Measurements from ENCODE around the gene COX7C. TPM values are rescaled to one million over a fixed set of nuclear protein-coding genes. Genes with fewer than 3 reads are reported as not detected.

The COX7C gene
- polyA plus RNA-seq, 3 donors = 342 to 575 (median 508) TPM

DNA sequence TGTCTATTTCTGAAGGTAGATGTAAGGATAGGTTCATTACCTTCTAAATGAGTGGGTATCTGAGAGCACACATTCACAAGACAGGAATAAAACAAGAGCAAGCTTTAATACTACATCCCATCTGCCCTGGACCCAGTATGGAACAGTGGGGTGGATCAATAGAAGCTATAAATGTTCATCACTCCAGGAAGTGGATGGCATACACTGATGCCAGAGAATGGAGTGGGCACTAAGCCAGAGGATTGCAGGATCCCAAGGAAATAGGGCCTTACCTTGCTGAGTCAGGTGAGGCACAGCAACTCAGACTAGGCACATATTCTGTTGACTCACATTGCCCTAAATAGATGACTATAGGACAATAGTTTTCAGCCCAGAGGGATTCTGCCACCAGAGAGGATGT lies 21.3 kb upstream of the COX7C start:
- Histone ChIP-seq H3K9ac (ENCODE audit: insufficient read depth, low read length, poor library complexity, severe bottlenecking) (no peak overlapping the region), H3K4me3 (replicated peaks in 1 of 3; ENCODE audit: low read depth in 2 of 3, low read length in 3 of 3) (no peak overlapping the region), H3K27ac (ENCODE audit: low read depth in 1 of 2, low read length in 2 of 2) (no peak overlapping the region), H3K36me3 (replicated peaks in 1 of 2; ENCODE audit: control insufficient read depth in 1 of 2, insufficient read depth in 2 of 2, low read length in 2 of 2) (no peaks in the 10 kb centered on the region), H3K9me3 (replicated peaks in 1 of 2; ENCODE audit: control insufficient read depth in 1 of 2, insufficient read depth in 1 of 2, low read length in 2 of 2) (no peaks in the 10 kb centered on the region), H3K27me3 (ENCODE audit: control insufficient read depth in 2 of 2, insufficient read depth in 2 of 2, low read length in 2 of 2) (no peaks in the 10 kb centered on the region), H3K4me1 (ENCODE audit: control insufficient read depth in 1 of 2, insufficient read depth in 2 of 2, low read length in 2 of 2) (no peaks in the 10 kb centered on the region), H3K79me2 (ENCODE audit: insufficient read depth, low read length) (no peaks in the 10 kb centered on the region), H2AFZ (ENCODE audit: insufficient read depth, low read depth, low read length, poor library complexity, severe bottlenecking) (no peak overlapping the region), H4K20me1 (ENCODE audit: insufficient read depth, low read length) (no peaks in the 10 kb centered on the region), H3K4me2 (replicated peaks; ENCODE audit: extremely low read depth, low read length, poor library complexity, severe bottlenecking) (no peak overlapping the region)
- no peak overlapping the region for H3K4me3 Mint-ChIP-seq
- H3K27ac Mint-ChIP-seq = no peak overlapping the region
- no peak for DNase-seq
- intact Hi-C loops (cut with micrococcal nuclease) = no loop called here
- peaks cover 0 to 12% (median 5%) of the 10 kb centered on the region in 7 donors for H3K9me3 Mint-ChIP-seq
- H3K4me1 Mint-ChIP-seq = no peaks in the 10 kb centered on the region
- no peak for TF ChIP-seq CTCF (IDR thresholded peaks at IDR 0.05)
- H3K27me3 Mint-ChIP-seq (ENCODE audit: low read depth in 3 of 3) = peaks cover 1 to 6% (median 1%) of the 10 kb centered on the region in 3 donors
- H3K36me3 Mint-ChIP-seq = no peaks in the 10 kb centered on the region

- H3K9ac ChIP-seq (ENCODE audit: insufficient read depth, low read length, poor library complexity, severe bottlenecking) = no peak overlapping the region
- H3K9me3 Mint-ChIP-seq = peaks cover 3 to 13% (median 6%) of the 10 kb centered on the region in 7 donors
- no peak overlapping the region for H3K27ac ChIP-seq (ENCODE audit: low read depth in 1 of 2, low read length in 2 of 2)
- intact Hi-C loops (cut with micrococcal nuclease) = no loop called here
- H3K27ac Mint-ChIP-seq = no peak overlapping the region
- H3K4me1 ChIP-seq (ENCODE audit: control insufficient read depth in 1 of 2, insufficient read depth in 2 of 2, low read length in 2 of 2) = no peaks in the 10 kb centered on the region
- no peak overlapping the region for H3K4me2 ChIP-seq (replicated peaks; ENCODE audit: extremely low read depth, low read length, poor library complexity, severe bottlenecking)
- no peak overlapping the region for H3K4me3 ChIP-seq (replicated peaks in 1 of 3; ENCODE audit: low read depth in 2 of 3, low read length in 3 of 3)
- no peaks in the 10 kb centered on the region for H3K36me3 Mint-ChIP-seq
- H3K4me1 Mint-ChIP-seq = no peaks in the 10 kb centered on the region
- no peak overlapping the region for H3K4me3 Mint-ChIP-seq
- H3K9me3 ChIP-seq (replicated peaks in 1 of 2; ENCODE audit: control insufficient read depth in 1 of 2, insufficient read depth in 1 of 2, low read length in 2 of 2) = no peaks in the 10 kb centered on the region
- DNase-seq = no peak
- no peaks in the 10 kb centered on the region for H3K27me3 ChIP-seq (ENCODE audit: control insufficient read depth in 2 of 2, insufficient read depth in 2 of 2, low read length in 2 of 2)
- no peak for TF ChIP-seq CTCF (IDR thresholded peaks at IDR 0.05)
- H2AFZ ChIP-seq (ENCODE audit: insufficient read depth, low read depth, low read length, poor library complexity, severe bottlenecking) = no peak overlapping the region
- no CpG with 5 or more reads among the region's 3 CpGs for WGBS (ENCODE audit: insufficient coverage)
- no peaks in the 10 kb centered on the region for H3K79me2 ChIP-seq (ENCODE audit: insufficient read depth, low read length)
- no peaks in the 10 kb centered on the region for H4K20me1 ChIP-seq (ENCODE audit: insufficient read depth, low read length)
- peaks cover 0 to 2% (median 0%) of the 10 kb centered on the region in 3 donors for H3K27me3 Mint-ChIP-seq (ENCODE audit: low read depth in 3 of 3)
- no peaks in the 10 kb centered on the region for H3K36me3 ChIP-seq (replicated peaks in 1 of 2; ENCODE audit: control insufficient read depth in 1 of 2, insufficient read depth in 2 of 2, low read length in 2 of 2)
These were observed 11.9 kb upstream of the COX7C start for GRCh38 chr5:86605881-86606280.

All from CD14-positive monocyte (primary cell).